Endothelial cell of umbilical vein (primary cell): ENCODE measurements around the gene PAPPA. TPM values are rescaled to one million over a fixed set of nuclear protein-coding genes. Genes with fewer than 3 reads are reported as not detected.

ENCODE experiments used
- BruUV-seq: library from RNA; stranded (reverse); fragments of 400-500 nt; replicated peaks from 2 replicates; lab custom pipeline; 2021; lab: Mats Ljungman, UMichigan
- CTCF ChIA-PET: fragments of 300-600, 350-600 bp; sonication (Branson Sonifier 250); formaldehyde crosslinking; loops from one replicate; lab custom pipeline; 2021; ENCODE audit warnings: antibody characterized with exemption, inconsistent platforms; lab: Charles Lee
- POLR2A ChIA-PET: fragments of 300-600, 350-600 bp; sonication (Branson Sonifier 250); formaldehyde crosslinking; loops from one replicate; lab custom pipeline; 2021; ENCODE audit warnings: antibody characterized with exemption, inconsistent platforms; lab: Charles Lee
- DNase-seq: peaks from one replicate; pipeline ENCODE4 v3.0.0-alpha.2; 2011; ENCODE audit warnings: low read depth, low spot score
- FAIRE-seq: peaks from 2 replicates; lab custom pipeline; 2011; peaks lifted over from hg19 to GRCh38; lab: Jason Lieb, UNC
- H2AFZ ChIP-seq: 2 replicates; pipeline ENCODE4 v1.6.0; 2012; ENCODE audit warnings: low read depth, low read length, control low read depth, inconsistent platforms
- H3K27ac ChIP-seq: 2 replicates; pipeline ENCODE4 v1.5.1; 2011; ENCODE audit warnings: low read depth, mild to moderate bottlenecking, control low read depth, low read length, moderate library complexity; ENCODE audit not compliant: insufficient read depth
- H3K27me3 ChIP-seq, 2 experiments: 2 replicates each; pipeline versions ENCODE4 v1.6.0 to v1.6.1; 2011; ENCODE audit warnings: low read length in 2 of 2, mixed read lengths in 1 of 2; ENCODE audit not compliant: control insufficient read depth in 2 of 2, insufficient read depth in 2 of 2
- H3K36me3 ChIP-seq, 2 experiments: 2 replicates in 1 of 2; 3 replicates in 1 of 2; pipeline ENCODE4 v1.5.1; 2011; ENCODE audit warnings: low read length in 2 of 2, mild to moderate bottlenecking in 1 of 2, moderate library complexity in 1 of 2; ENCODE audit not compliant: control insufficient read depth in 2 of 2, insufficient read depth in 2 of 2; ENCODE audit errors: extremely low read depth in 1 of 2
- H3K4me1 ChIP-seq: 3 replicates; pipeline ENCODE4 v1.5.1; 2011; ENCODE audit warnings: mild to moderate bottlenecking, low read length; ENCODE audit not compliant: control insufficient read depth, insufficient read depth; ENCODE audit errors: extremely low read depth
- H3K4me2 ChIP-seq: 2 replicates; pipeline ENCODE4 v1.6.1; 2011; ENCODE audit warnings: low read length, control low read depth, mixed read lengths; ENCODE audit not compliant: insufficient read depth
- H3K4me3 ChIP-seq, 3 experiments: fragments of 200-600 bp in 1 of 3; sonication (generic), shearing (Covaris generic) in 1 of 3; replicated peaks in 1 of 3; 2 replicates each; pipeline ENCODE4 v1.5.1; 2011 to 2016; ENCODE audit warnings: control low read depth in 3 of 3, low read length in 3 of 3, mild to moderate bottlenecking in 2 of 3, inconsistent platforms in 1 of 3, low read depth in 1 of 3, moderate library complexity in 1 of 3; ENCODE audit not compliant: insufficient read depth in 1 of 3
- H3K79me2 ChIP-seq: 2 replicates; pipeline ENCODE4 v1.6.0; 2012; ENCODE audit warnings: low read length, inconsistent platforms; ENCODE audit not compliant: control insufficient read depth, insufficient read depth
- H3K9ac ChIP-seq: replicated peaks from 2 replicates; pipeline ENCODE3; 2011; ENCODE audit warnings: low read length, control low read depth; ENCODE audit not compliant: insufficient read depth; ENCODE audit errors: extremely low read depth
- H3K9me1 ChIP-seq: replicated peaks from 3 replicates; pipeline ENCODE4 v1.6.0; 2011; ENCODE audit warnings: mild to moderate bottlenecking, low read length; ENCODE audit not compliant: control insufficient read depth, insufficient read depth; ENCODE audit errors: extremely low read depth
- H3K9me3 ChIP-seq: replicated peaks from 2 replicates; pipeline ENCODE4 v1.5.1; 2012; ENCODE audit warnings: low read length, inconsistent platforms; ENCODE audit not compliant: control insufficient read depth, insufficient read depth
- H4K20me1 ChIP-seq: replicated peaks from 2 replicates; pipeline ENCODE3; 2011; ENCODE audit warnings: mild to moderate bottlenecking, low read length; ENCODE audit not compliant: control insufficient read depth, insufficient read depth; ENCODE audit errors: extremely low read depth
- CTCF ChIP-seq, 2 donors: IDR thresholded peaks; 1 replicate in 1 of 2; 2 replicates in 1 of 2; pipeline ENCODE4 v1.5.1; 2011; ENCODE audit warnings: low read length in 2 of 2, mild to moderate bottlenecking in 2 of 2, moderate library complexity in 2 of 2, control low read depth in 1 of 2, inconsistent platforms in 1 of 2, low read depth in 1 of 2; ENCODE audit not compliant: insufficient read depth in 1 of 2; ENCODE audit errors: extremely low read depth in 1 of 2
- EZH2 ChIP-seq: IDR thresholded peaks from 2 replicates; pipeline ENCODE4 v1.6.1; 2012; ENCODE audit warnings: borderline replicate concordance, low read depth, mild to moderate bottlenecking, moderate library complexity, low read length, inconsistent platforms; ENCODE audit not compliant: severe bottlenecking
- FOS ChIP-seq: IDR thresholded peaks from 2 replicates; pipeline ENCODE4 v1.6.1; 2011; ENCODE audit warnings: mild to moderate bottlenecking, low read length, moderate library complexity, borderline replicate concordance; ENCODE audit not compliant: insufficient read depth
- GATA2 ChIP-seq: IDR thresholded peaks from 2 replicates; pipeline ENCODE4 v1.7.0; 2011; ENCODE audit warnings: low read depth, mild to moderate bottlenecking, moderate library complexity, mixed read lengths, low read length; ENCODE audit not compliant: insufficient read length, insufficient read depth
- JUN ChIP-seq: IDR thresholded peaks from 2 replicates; pipeline ENCODE4 v1.6.1; 2011; ENCODE audit warnings: borderline replicate concordance, low read depth; ENCODE audit not compliant: insufficient read length, insufficient read depth
- MYC ChIP-seq: IDR thresholded peaks from one replicate; pipeline ENCODE4 v1.6.1; 2011; ENCODE audit warnings: mild to moderate bottlenecking, low read depth, low read length
- POLR2A ChIP-seq: IDR thresholded peaks from 2 replicates; pipeline ENCODE4 v1.6.1; 2012; ENCODE audit warnings: low read depth, mild to moderate bottlenecking, control low read depth, low read length
- POLR2AphosphoS5 ChIP-seq: IDR thresholded peaks from 2 replicates; pipeline ENCODE4 v1.6.1; 2012; ENCODE audit warnings: low read depth, mild to moderate bottlenecking, control low read depth, low read length, moderate library complexity; ENCODE audit not compliant: insufficient read depth
- dilution Hi-C: fragments of 300-500 bp; cut with MboI; formaldehyde crosslinking; loops from one replicate; pipeline ENCODE4 v1.15.0; 2019; ENCODE audit warnings: low sequenced_read_pairs; ENCODE audit not compliant: extremely low pct_ligation_motif_present
- intact Hi-C: fragments of 100-400 bp; cut with micrococcal nuclease; formaldehyde crosslinking; loops from one replicate; pipeline ENCODE4 v1.10.0; 2022
- polyA plus RNA-seq, 4 experiments: library from polyadenylated mRNA; depleted of rRNA in 3 of 4; stranded (reverse) in 3 of 4; unstranded in 1 of 4; fragments of >200 nt; gene quantifications; 2 replicates each; pipeline versions ENCODE4 v1.2.1 to v1.2.3, GENCODE V29; 2011 to 2012; ENCODE audit warnings: missing spikeins in 1 of 4
- total RNA-seq: library from RNA; stranded (reverse); gene quantifications from 2 replicates; pipeline ENCODE4 v1.2.3, GENCODE V29; 2021
- TF ChIP-seq, protein P1 (sequence below): IDR thresholded peaks from 2 replicates; pipeline ENCODE4 v1.6.1; 2011; ENCODE audit not compliant: insufficient read depth, insufficient read length

The PAPPA gene
- total and polyA plus RNA-seq, 2 donors (not counting 3 experiments of a cell fraction or from before 2014, with no cell fraction given) = 0.13 to 0.41 TPM

- Histone ChIP-seq H3K27me3 (no peaks in the 10 kb centered on the region), H3K9me3 (no peaks in the 10 kb centered on the region), H3K4me2 (no peak overlapping the region), H3K4me1 (no peaks in the 10 kb centered on the region), H3K9ac (no peak overlapping the region), H3K36me3 (no peaks in the 10 kb centered on the region), H2AFZ (no peak overlapping the region), H3K4me3 (no peak overlapping the region), H4K20me1 (no peaks in the 10 kb centered on the region), H3K27ac (no peak overlapping the region), H3K79me2 (no peaks in the 10 kb centered on the region), H3K9me1 (no peaks in the 10 kb centered on the region)
- TF ChIP-seq JUN (no peak), MYC (no peak), POLR2A (no peak), CTCF (IDR thresholded peaks at IDR 0.05; ENCODE audit: extremely low read depth in 1 of 2, insufficient read depth in 1 of 2, low read depth in 1 of 2, low read length in 2 of 2) (no peak), POLR2AphosphoS5 (no peak), FOS (no peak), GATA2 (no peak), EZH2 (no peak)
- TF ChIP-seq, protein P1, sequence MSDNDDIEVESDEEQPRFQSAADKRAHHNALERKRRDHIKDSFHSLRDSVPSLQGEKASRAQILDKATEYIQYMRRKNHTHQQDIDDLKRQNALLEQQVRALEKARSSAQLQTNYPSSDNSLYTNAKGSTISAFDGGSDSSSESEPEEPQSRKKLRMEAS = no peak
- DNase-seq (no peak), FAIRE-seq (no peak)
- intact Hi-C loops = no loop called here
- dilution Hi-C loops = no loop called here
- BruUV-seq = no TSS peak
- ChIA-PET CTCF (no interaction called here), POLR2A (no interaction called here)
Measured at GRCh38 chr9:116430849-116431248, 277.3 kb downstream of the PAPPA start.
